ENCODE results near the gene WNK1. TPM values are rescaled to one million over a fixed set of nuclear protein-coding genes. Genes with fewer than 3 reads are reported as not detected.
A peak's percentile ranks its signal among the peaks of the same experiment; 100 is the strongest.

Gene WNK1
- polyA plus RNA-seq, 2 of the 4 experiments (the other 2 are of a cell fraction) = 88.4 to 98.0 TPM

DNA sequence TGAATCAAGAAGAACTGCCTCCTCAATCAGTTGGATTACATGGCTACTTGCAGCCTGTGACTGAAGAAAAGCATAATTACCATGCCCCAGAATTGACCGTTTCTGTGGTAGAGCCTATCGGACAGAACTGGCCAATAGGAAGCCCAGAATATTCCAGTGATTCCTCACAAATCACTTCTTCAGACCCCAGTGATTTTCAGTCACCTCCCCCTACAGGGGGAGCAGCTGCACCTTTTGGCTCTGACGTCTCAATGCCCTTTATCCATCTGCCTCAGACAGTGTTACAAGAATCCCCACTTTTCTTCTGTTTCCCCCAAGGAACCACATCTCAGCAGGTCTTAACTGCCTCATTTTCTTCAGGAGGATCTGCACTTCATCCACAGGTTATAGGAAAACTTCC, 116.3 kb downstream of the WNK1 start (continued):
- TF ChIP-seq, protein P1, sequence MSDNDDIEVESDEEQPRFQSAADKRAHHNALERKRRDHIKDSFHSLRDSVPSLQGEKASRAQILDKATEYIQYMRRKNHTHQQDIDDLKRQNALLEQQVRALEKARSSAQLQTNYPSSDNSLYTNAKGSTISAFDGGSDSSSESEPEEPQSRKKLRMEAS (IDR thresholded peaks at IDR 0.05) = no peak

DNA sequence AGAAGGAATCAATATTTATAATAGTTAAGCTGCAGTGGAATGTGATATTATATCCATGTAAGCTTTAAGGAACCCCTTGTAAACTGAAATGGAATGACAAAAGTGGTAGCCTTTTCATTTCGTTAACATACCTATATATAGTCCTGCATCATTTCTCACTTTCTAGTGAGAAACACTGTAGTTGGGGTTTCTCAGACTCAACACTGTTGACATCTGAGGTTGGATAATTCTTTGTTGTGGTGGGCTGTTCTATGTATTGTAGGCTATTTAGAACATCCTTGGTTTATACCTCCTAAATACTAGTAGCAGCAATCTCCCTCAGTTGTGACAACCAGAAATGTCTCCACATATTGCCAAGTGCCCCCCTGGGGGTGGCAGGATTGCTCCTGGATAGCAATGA, 118.0 kb downstream of the WNK1 start:
- 90% methylated on average over 1 of the region's 1 CpG for WGBS (ENCODE audit: missing lambda C conversion rate)
- no peaks in the 10 kb centered on the region for H3K9me3 ChIP-seq
- H3K27ac ChIP-seq = no peak overlapping the region
- POLR2A ChIA-PET = no interaction called here
- CTCF ChIA-PET = interaction anchor here (1.2 to 1.7 kb wide), 3 partner anchors 54 to 256 kb away, joined by 3 to 4 read pairs (median 4); partner anchors contain the start of gene RAD52
- ATAC-seq = no peak
- no peak for TF ChIP-seq FOSB (CRISPR knock-in tag; IDR thresholded peaks at IDR 0.05)
- TF ChIP-seq, protein P1 (IDR thresholded peaks at IDR 0.05) = no peak
- no peak for TF ChIP-seq SREBF2 (IDR thresholded peaks at IDR 0.05)
- TF ChIP-seq, protein P2, sequence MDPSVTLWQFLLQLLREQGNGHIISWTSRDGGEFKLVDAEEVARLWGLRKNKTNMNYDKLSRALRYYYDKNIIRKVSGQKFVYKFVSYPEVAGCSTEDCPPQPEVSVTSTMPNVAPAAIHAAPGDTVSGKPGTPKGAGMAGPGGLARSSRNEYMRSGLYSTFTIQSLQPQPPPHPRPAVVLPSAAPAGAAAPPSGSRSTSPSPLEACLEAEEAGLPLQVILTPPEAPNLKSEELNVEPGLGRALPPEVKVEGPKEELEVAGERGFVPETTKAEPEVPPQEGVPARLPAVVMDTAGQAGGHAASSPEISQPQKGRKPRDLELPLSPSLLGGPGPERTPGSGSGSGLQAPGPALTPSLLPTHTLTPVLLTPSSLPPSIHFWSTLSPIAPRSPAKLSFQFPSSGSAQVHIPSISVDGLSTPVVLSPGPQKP (IDR thresholded peaks at IDR 0.05; ENCODE audit: low read depth, low read length) = no peak
- no peak for TF ChIP-seq HOXA7 (CRISPR knock-in tag; IDR thresholded peaks at IDR 0.05)
- TF ChIP-seq EHF (CRISPR knock-in tag; IDR thresholded peaks at IDR 0.05) = no peak
- TF ChIP-seq KDM1A (IDR thresholded peaks at IDR 0.05; ENCODE audit: low read depth) = no peak
- no peak for TF ChIP-seq RARB (CRISPR knock-in tag; IDR thresholded peaks at IDR 0.05)
- TF ChIP-seq, protein P3, sequence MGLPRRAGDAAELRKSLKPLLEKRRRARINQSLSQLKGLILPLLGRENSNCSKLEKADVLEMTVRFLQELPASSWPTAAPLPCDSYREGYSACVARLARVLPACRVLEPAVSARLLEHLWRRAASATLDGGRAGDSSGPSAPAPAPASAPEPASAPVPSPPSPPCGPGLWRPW (IDR thresholded peaks at IDR 0.05) = no peak
- TF ChIP-seq, protein P4, sequence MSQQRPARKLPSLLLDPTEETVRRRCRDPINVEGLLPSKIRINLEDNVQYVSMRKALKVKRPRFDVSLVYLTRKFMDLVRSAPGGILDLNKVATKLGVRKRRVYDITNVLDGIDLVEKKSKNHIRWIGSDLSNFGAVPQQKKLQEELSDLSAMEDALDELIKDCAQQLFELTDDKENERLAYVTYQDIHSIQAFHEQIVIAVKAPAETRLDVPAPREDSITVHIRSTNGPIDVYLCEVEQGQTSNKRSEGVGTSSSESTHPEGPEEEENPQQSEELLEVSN (IDR thresholded peaks at IDR 0.05; ENCODE audit: borderline replicate concordance, low read depth) = no peak
- H3K4me2 ChIP-seq = no peak overlapping the region
- no peak overlapping the region for H3K4me3 ChIP-seq
- DNase-seq (ENCODE audit: low read depth in 1 of 2, low spot score in 1 of 2) = no peak
- peaks cover 17% of the 10 kb centered on the region for H3K4me1 ChIP-seq
- FAIRE-seq = no peak

DNA sequence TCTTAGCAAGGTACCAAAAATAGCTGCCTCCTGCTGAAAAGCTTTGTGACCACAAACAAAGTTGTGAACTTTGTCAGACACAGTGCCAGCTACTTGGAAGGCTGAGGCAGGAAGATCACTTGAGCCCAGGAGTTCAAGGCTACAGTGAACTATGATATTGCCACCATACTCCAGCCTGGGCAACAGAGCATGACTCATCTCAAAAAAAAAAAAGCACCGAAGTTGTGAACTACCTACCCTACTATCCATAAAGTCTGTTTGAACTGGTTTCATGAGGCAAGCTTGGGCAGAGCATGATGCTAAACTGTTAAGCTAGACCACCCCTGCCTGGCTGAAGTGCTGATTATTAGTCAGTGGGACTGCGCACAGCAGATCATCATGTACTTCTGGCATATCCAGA, 121.6 kb downstream of the WNK1 start:
- no peak overlapping the region for H3K4me3 ChIP-seq
- WGBS (ENCODE audit: missing lambda C conversion rate) = 46% methylated on average over 2 of the region's 2 CpGs
- CTCF ChIA-PET = interaction anchor here (0.6 to 1.5 kb wide), 5 partner anchors 10 to 760 kb away, joined by 3 to 4 read pairs (median 3); no protein-coding TSS in a partner anchor
- H3K4me1 ChIP-seq = peaks cover 17% of the 10 kb centered on the region
- peak; percentile 68 for FAIRE-seq
- H3K4me2 ChIP-seq = peak overlapping the region; percentile 12; the same call in 1 of the 3 replicates
- ATAC-seq = peak; percentile 13 to 71; a peak in 3 of 6 replicates
- no peaks in the 10 kb centered on the region for H3K9me3 ChIP-seq
- TF ChIP-seq SREBF2 (IDR thresholded peaks at IDR 0.05) = no peak
- TF ChIP-seq, protein P5, sequence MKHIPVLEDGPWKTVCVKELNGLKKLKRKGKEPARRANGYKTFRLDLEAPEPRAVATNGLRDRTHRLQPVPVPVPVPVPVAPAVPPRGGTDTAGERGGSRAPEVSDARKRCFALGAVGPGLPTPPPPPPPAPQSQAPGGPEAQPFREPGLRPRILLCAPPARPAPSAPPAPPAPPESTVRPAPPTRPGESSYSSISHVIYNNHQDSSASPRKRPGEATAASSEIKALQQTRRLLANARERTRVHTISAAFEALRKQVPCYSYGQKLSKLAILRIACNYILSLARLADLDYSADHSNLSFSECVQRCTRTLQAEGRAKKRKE (CRISPR knock-in tag; IDR thresholded peaks at IDR 0.05; ENCODE audit: low read depth) = no peak
- no peak for TF ChIP-seq POLR2AphosphoS2 (conservative IDR thresholded peaks at IDR 0.05; ENCODE audit: low read length)
- 0 out of 2 replicates have a peak, but pooled peaks have one; percentile 22 for TF ChIP-seq FOSL2 (IDR thresholded peaks at IDR 0.05)
- no peak for TF ChIP-seq FOSL2 (CRISPR knock-in tag; IDR thresholded peaks at IDR 0.05)
- TF ChIP-seq NR3C1 (IDR thresholded peaks at IDR 0.05) = no peak
- no peak for TF ChIP-seq CBX2 (IDR thresholded peaks at IDR 0.05; ENCODE audit: borderline replicate concordance, low read depth)
- POLR2A ChIA-PET = no interaction called here
- H3K27ac ChIP-seq = 0 out of 6 replicates have a peak overlapping the region, but pooled peaks of 1 of the 2 experiments have one; percentile 17
- DNase-seq (ENCODE audit: low read depth in 1 of 2, low spot score in 1 of 2) = peak in 1 of 2 experiments; percentile 21

DNA sequence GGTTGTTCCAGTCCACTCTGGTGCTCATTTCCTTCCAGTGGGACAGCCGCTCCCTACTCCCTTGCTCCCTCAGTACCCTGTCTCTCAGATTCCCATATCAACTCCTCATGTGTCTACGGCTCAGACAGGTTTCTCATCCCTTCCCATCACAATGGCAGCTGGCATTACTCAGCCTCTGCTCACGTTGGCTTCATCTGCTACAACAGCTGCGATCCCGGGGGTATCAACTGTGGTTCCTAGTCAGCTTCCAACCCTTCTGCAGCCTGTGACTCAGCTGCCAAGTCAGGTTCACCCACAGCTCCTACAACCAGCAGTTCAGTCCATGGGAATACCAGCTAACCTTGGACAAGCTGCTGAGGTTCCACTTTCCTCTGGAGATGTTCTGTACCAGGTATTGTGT, 127.3 kb downstream of the WNK1 start:
- FAIRE-seq (no peak), ATAC-seq (no peak), DNase-seq (ENCODE audit: low read depth in 1 of 2, low spot score in 1 of 2) (no peak)
- Histone ChIP-seq H3K9me3 (no peaks in the 10 kb centered on the region), H3K4me3 (no peak overlapping the region), H3K4me2 (no peak overlapping the region), H3K27ac (no peak overlapping the region), H3K4me1 (no peaks in the 10 kb centered on the region)
- 90% methylated on average over 5 of the region's 5 CpGs for WGBS (ENCODE audit: missing lambda C conversion rate)
- TF ChIP-seq CEBPB (IDR thresholded peaks at IDR 0.05) (no peak), FOSL2 (IDR thresholded peaks at IDR 0.05) (no peak), FOSL2 (CRISPR knock-in tag; IDR thresholded peaks at IDR 0.05) (no peak), MAFK (IDR thresholded peaks at IDR 0.05; ENCODE audit: partially characterized antibody) (no peak), NR3C1 (IDR thresholded peaks at IDR 0.05) (no peak), SREBF2 (IDR thresholded peaks at IDR 0.05) (no peak), HOXB13 (CRISPR knock-in tag; IDR thresholded peaks at IDR 0.05; ENCODE audit: low read depth) (no peak), JUN (IDR thresholded peaks at IDR 0.05) (no peak), EP300 (IDR thresholded peaks at IDR 0.05) (no peak)
- TF ChIP-seq, protein P6, sequence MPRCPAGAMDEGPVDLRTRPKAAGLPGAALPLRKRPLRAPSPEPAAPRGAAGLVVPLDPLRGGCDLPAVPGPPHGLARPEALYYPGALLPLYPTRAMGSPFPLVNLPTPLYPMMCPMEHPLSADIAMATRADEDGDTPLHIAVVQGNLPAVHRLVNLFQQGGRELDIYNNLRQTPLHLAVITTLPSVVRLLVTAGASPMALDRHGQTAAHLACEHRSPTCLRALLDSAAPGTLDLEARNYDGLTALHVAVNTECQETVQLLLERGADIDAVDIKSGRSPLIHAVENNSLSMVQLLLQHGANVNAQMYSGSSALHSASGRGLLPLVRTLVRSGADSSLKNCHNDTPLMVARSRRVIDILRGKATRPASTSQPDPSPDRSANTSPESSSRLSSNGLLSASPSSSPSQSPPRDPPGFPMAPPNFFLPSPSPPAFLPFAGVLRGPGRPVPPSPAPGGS (IDR thresholded peaks at IDR 0.05) = no peak
- TF ChIP-seq, protein P7, sequence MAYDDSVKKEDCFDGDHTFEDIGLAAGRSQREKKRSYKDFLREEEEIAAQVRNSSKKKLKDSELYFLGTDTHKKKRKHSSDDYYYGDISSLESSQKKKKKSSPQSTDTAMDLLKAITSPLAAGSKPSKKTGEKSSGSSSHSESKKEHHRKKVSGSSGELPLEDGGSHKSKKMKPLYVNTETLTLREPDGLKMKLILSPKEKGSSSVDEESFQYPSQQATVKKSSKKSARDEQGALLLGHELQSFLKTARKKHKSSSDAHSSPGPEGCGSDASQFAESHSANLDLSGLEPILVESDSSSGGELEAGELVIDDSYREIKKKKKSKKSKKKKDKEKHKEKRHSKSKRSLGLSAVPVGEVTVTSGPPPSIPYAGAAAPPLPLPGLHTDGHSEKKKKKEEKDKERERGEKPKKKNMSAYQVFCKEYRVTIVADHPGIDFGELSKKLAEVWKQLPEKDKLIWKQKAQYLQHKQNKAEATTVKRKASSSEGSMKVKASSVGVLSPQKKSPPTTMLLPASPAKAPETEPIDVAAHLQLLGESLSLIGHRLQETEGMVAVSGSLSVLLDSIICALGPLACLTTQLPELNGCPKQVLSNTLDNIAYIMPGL (CRISPR knock-in tag; IDR thresholded peaks at IDR 0.05; ENCODE audit: borderline replicate concordance) = no peak
- POLR2A ChIA-PET = no interaction called here
- CTCF ChIA-PET = interaction anchor here (0.9 to 2.4 kb wide), 4 partner anchors 47 to 310 kb away, joined by 3 to 10 read pairs (median 4); partner anchors contain the start of gene RAD52

Data from A549 (cell line).